ENCODE data around the gene LRRC59. TPM values are rescaled to one million over a fixed set of nuclear protein-coding genes. Genes with fewer than 3 reads are reported as not detected.

Gene LRRC59
- total and polyA plus RNA-seq, 2 of the 4 experiments (the other 2 are of a cell fraction): 139 to 233 TPM

DNA sequence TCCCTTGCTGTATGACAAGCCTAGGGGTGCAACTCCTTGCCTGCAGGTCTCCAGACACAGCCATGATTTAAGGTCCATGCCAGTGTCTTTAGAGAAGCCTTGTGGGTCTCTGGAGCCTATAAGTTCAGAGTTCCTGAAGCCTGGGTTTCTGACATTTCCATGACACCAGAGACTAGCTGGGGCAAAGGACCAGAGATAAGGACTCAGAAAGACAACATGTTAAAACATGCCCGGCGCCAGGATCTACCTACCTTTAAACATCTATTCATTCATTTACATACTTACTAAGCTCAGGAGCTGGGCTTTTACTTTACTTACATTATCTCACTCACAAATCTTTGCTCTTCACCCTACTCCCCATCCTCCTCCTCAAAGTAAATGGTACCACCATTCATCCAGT lies 25.8 kb downstream of the LRRC59 start:
- Histone ChIP-seq H2AK5ac (ENCODE audit: low read depth, low read length) (peak overlapping the region; percentile 76; the same call in 1 of the 2 replicates), H2BK20ac (ENCODE audit: low read depth, low read length) (no peak overlapping the region; the same call in 1 of the 2 replicates), H2AK9ac (replicated peaks; ENCODE audit: low read depth, low read length, poor library complexity) (peak overlapping the region; percentile 38), H3K4me1 (ENCODE audit: control insufficient read depth, insufficient read depth, low read length) (no peaks in the 10 kb centered on the region), H3K4me3 (ENCODE audit: insufficient read depth, low read depth, low read length) (no peak overlapping the region), H3K27me3 (ENCODE audit: control insufficient read depth, insufficient read depth, low read length) (no peaks in the 10 kb centered on the region), H3K18ac (ENCODE audit: low read depth, low read length) (no peak overlapping the region), H2AFZ (replicated peaks; ENCODE audit: low read length, poor library complexity) (no peak overlapping the region), H3K9ac (ENCODE audit: low read depth, low read length) (no peak overlapping the region), H4K5ac (ENCODE audit: low read depth, low read length) (peak overlapping the region; percentile 9; the same call in 1 of the 2 replicates), H3K9me3 (ENCODE audit: control insufficient read depth, insufficient read depth, low read length) (no peaks in the 10 kb centered on the region), H2BK15ac (ENCODE audit: low read depth, low read length) (no peak overlapping the region), H3K4ac (ENCODE audit: low read depth, low read length) (peak overlapping the region; percentile 30; the same call in 1 of the 2 replicates), H4K91ac (ENCODE audit: insufficient read depth, low read depth, low read length) (no peak overlapping the region), H3K9me1 (ENCODE audit: insufficient read depth, low read length) (peaks cover 7% of the 10 kb centered on the region; the same call in 1 of the 2 replicates), H2BK5ac (ENCODE audit: low read depth, low read length, poor library complexity, severe bottlenecking) (no peak overlapping the region), H3K56ac (ENCODE audit: extremely low read depth, insufficient read depth, low read length) (no peak overlapping the region), H3K4me2 (ENCODE audit: low read depth, low read length) (peak overlapping the region; percentile 88), H4K20me1 (ENCODE audit: insufficient read depth, low read length) (no peaks in the 10 kb centered on the region), H3K36me3 (ENCODE audit: control insufficient read depth, insufficient read depth, low read length) (peaks cover 31% of the 10 kb centered on the region), H3K79me1 (ENCODE audit: low read depth in 1 of 2, low read length in 2 of 2) (peaks cover 33 to 57% of the 10 kb centered on the region in 2 experiments), H3K27ac (ENCODE audit: insufficient read depth, low read length) (no peak overlapping the region; the same call in 1 of the 2 replicates), H2BK120ac (ENCODE audit: low read depth, low read length) (0 out of 2 replicates have a peak overlapping the region, but pooled peaks have one; percentile 12), H4K8ac (ENCODE audit: low read depth in 2 of 2, low read length in 2 of 2) (peak overlapping the region in 1 of 2 experiments; percentile 56; a peak in 2 of 4 replicates), H3K14ac (replicated peaks; ENCODE audit: low read depth, low read length) (no peak overlapping the region; the same call in 1 of the 2 replicates), H3K23ac (ENCODE audit: low read depth, low read length) (peak overlapping the region; percentile 77; the same call in 1 of the 2 replicates)
- CTCF ChIA-PET: interaction anchor here (1.8 kb wide), 1 partner anchor 10 kb away, joined by 7 read pairs; no protein-coding TSS in a partner anchor
- POLR2A ChIA-PET (ENCODE audit: unreplicated experiment): no interaction called here
- intact Hi-C loops (cut with micrococcal nuclease): no loop called here
- no CpG with 5 or more reads among the region's 2 CpGs for WGBS, 2 experiments (ENCODE audit: extremely low coverage in 2 of 2, insufficient read length in 1 of 2)
- dilution Hi-C loops (cut with HindIII; ENCODE audit: low sequenced_read_pairs, unreplicated experiment): no loop called here
- in situ Hi-C loops (cut with MboI; ENCODE audit: low sequenced_read_pairs): no loop called here
- no peak for TF ChIP-seq RCOR1 (IDR thresholded peaks at IDR 0.05; ENCODE audit: insufficient replicate concordance, low read length)
- TF ChIP-seq RAD21 (IDR thresholded peaks at IDR 0.05; ENCODE audit: low read length): no peak
- TF ChIP-seq USF2 (IDR thresholded peaks at IDR 0.05; ENCODE audit: low read depth, low read length): no peak
- TF ChIP-seq BHLHE40 (IDR thresholded peaks at IDR 0.05; ENCODE audit: low read depth, low read length): no peak
- no peak for TF ChIP-seq CEBPB (IDR thresholded peaks at IDR 0.05; ENCODE audit: low read depth, low read length)
- TF ChIP-seq ELK1 (IDR thresholded peaks at IDR 0.05; ENCODE audit: borderline replicate concordance, low read depth, low read length): no peak
- no peak for TF ChIP-seq NFE2L2 (IDR thresholded peaks at IDR 0.05; ENCODE audit: low read depth, low read length)
- TF ChIP-seq MAFK (IDR thresholded peaks at IDR 0.05; ENCODE audit: low read depth, low read length): no peak
- TF ChIP-seq RFX5 (IDR thresholded peaks at IDR 0.05; ENCODE audit: low read depth, low read length): no peak
- no peak for TF ChIP-seq FOS (IDR thresholded peaks at IDR 0.05; ENCODE audit: low read depth, low read length)
- no peak for TF ChIP-seq SMC3 (IDR thresholded peaks at IDR 0.05; ENCODE audit: low read depth, low read length)
- no TSS peak for BruUV-seq (replicated peaks)
- DNase-seq (no peak), ATAC-seq (ENCODE audit: low read depth) (no peak)
